Neural progenitor cell (in vitro differentiated cells): Measurements from ENCODE around the gene ARHGAP26.

Experiments
- EZH2 ChIP-seq: fragments of 200-600 bp; sonication (generic); IDR thresholded peaks from 2 replicates; pipeline ENCODE4 v1.6.1; 2017; ENCODE audit warnings: antibody characterized with exemption, mild to moderate bottlenecking, moderate library complexity
- EZH2phosphoT487 ChIP-seq: fragments of 200-600 bp; sonication (generic); IDR thresholded peaks from 2 replicates; pipeline ENCODE4 v1.6.1; 2017; ENCODE audit warnings: antibody characterized with exemption
- TF ChIP-seq, protein P1 (sequence below): fragments of 200-600 bp; sonication (generic); IDR thresholded peaks from 2 replicates; pipeline ENCODE4 v1.5.1; 2017; ENCODE audit warnings: antibody characterized with exemption, mild to moderate bottlenecking

GRCh38 chr5:143134900-143135299 lies 364.7 kb downstream of the ARHGAP26 start:
- TF ChIP-seq, protein P1, sequence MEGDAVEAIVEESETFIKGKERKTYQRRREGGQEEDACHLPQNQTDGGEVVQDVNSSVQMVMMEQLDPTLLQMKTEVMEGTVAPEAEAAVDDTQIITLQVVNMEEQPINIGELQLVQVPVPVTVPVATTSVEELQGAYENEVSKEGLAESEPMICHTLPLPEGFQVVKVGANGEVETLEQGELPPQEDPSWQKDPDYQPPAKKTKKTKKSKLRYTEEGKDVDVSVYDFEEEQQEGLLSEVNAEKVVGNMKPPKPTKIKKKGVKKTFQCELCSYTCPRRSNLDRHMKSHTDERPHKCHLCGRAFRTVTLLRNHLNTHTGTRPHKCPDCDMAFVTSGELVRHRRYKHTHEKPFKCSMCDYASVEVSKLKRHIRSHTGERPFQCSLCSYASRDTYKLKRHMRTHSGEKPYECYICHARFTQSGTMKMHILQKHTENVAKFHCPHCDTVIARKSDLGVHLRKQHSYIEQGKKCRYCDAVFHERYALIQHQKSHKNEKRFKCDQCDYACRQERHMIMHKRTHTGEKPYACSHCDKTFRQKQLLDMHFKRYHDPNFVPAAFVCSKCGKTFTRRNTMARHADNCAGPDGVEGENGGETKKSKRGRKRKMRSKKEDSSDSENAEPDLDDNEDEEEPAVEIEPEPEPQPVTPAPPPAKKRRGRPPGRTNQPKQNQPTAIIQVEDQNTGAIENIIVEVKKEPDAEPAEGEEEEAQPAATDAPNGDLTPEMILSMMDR: no peak
- TF ChIP-seq EZH2 (no peak), EZH2phosphoT487 (no peak)
